Keratinocyte (primary cell): ENCODE results near the gene ZBTB45.

Source experiments
- EZH2 ChIP-seq: IDR thresholded peaks from one replicate; pipeline ENCODE4 v1.6.1; 2012; ENCODE audit warnings: inconsistent platforms, mild to moderate bottlenecking, low read length, moderate library complexity
- TF ChIP-seq, protein P1 (sequence below), 3 experiments: IDR thresholded peaks in 1 of 3; conservative IDR thresholded peaks in 1 of 3; optimal IDR thresholded peaks in 1 of 3; 2 replicates in 2 of 3; 3 replicates in 1 of 3; pipeline versions ENCODE3 to v1.5.1; 2011; ENCODE audit warnings: low read length in 3 of 3, mild to moderate bottlenecking in 3 of 3, moderate library complexity in 2 of 3, control low read depth in 1 of 3, inconsistent platforms in 1 of 3; ENCODE audit not compliant: insufficient read depth in 2 of 3; ENCODE audit errors: extremely low read depth in 1 of 3

DNA sequence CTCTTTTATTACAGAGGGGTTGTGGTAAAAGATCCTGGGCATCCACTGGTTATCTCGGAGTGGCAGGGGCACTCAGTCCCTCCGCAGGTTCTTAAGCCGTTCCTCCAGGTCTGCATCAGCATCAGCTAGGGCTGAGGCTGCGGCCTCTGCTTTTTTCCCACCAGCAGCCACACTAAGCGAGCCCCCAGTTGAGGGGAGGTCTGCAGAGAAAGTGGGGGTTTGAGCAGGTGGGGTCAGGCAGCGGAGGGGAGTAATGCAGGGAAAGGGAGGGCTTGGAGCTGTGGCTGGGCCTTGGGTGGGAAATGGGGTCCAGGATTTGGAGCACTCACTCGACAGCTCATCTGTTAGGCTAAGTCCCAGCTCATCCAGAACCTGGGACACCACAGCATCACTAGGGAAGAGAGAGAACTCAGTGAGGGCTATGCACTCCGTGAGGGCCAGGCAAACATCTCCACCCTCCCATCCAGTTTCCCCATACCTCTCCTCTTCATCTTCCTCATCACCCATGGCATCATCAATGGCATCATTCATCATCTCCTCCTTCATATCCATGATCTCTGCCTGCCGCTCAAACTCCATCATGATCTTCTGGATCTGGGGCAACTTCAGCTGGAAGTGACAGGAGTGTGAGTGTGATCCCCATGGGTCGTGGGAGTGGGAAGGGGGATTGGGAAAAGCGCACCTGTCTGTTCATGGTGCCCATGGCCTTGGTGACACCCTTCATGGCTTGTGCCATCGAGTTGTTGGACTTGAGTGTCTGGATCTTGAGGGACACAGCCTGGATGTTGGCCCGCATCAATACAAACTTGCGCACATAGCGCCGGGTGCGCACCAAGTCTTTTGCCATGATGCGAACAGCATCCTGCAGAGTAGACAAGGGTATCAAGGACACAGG is 32.2 kb upstream of the ZBTB45 start:
- TF ChIP-seq, protein P1, sequence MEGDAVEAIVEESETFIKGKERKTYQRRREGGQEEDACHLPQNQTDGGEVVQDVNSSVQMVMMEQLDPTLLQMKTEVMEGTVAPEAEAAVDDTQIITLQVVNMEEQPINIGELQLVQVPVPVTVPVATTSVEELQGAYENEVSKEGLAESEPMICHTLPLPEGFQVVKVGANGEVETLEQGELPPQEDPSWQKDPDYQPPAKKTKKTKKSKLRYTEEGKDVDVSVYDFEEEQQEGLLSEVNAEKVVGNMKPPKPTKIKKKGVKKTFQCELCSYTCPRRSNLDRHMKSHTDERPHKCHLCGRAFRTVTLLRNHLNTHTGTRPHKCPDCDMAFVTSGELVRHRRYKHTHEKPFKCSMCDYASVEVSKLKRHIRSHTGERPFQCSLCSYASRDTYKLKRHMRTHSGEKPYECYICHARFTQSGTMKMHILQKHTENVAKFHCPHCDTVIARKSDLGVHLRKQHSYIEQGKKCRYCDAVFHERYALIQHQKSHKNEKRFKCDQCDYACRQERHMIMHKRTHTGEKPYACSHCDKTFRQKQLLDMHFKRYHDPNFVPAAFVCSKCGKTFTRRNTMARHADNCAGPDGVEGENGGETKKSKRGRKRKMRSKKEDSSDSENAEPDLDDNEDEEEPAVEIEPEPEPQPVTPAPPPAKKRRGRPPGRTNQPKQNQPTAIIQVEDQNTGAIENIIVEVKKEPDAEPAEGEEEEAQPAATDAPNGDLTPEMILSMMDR (optimal IDR thresholded peaks at IDR 0.05 in 1 of 3, IDR thresholded peaks at IDR 0.05 in 1 of 3, conservative IDR thresholded peaks at IDR 0.05 in 1 of 3; ENCODE audit: extremely low read depth in 1 of 3, insufficient read depth in 2 of 3, low read length in 3 of 3) = no peak
- TF ChIP-seq EZH2 = no peak
